HEK293 (cell line): ENCODE measurements around the gene PLA2G2E.

ENCODE experiments used
- GLIS1 ChIP-seq: fragments of 450-650 bp; formaldehyde crosslinking; IDR thresholded peaks from 2 replicates; pipeline ENCODE4 v1.5.1; 2016; ENCODE audit warnings: missing biosample characterization, missing genetic modification characterization
- HOXA7 ChIP-seq: sonication (generic); formaldehyde crosslinking; IDR thresholded peaks from 2 replicates; pipeline ENCODE4 v1.8.1; 2022; ENCODE audit warnings: missing genetic modification reagents, borderline replicate concordance
- KLF16 ChIP-seq: fragments of 450-650 bp; formaldehyde crosslinking; IDR thresholded peaks from 2 replicates; pipeline ENCODE4 v1.5.1; 2017; ENCODE audit warnings: missing biosample characterization, missing genetic modification characterization
- REPIN1 ChIP-seq: fragments of 450-650 bp; formaldehyde crosslinking; IDR thresholded peaks from 2 replicates; pipeline ENCODE4 v1.5.1; 2017; ENCODE audit warnings: missing biosample characterization, missing genetic modification characterization, low read depth
- ZNF175 ChIP-seq: fragments of 450-650 bp; formaldehyde crosslinking; IDR thresholded peaks from 2 replicates; pipeline ENCODE4 v1.5.1; 2016; ENCODE audit warnings: missing biosample characterization, missing genetic modification characterization
- ZNF274 ChIP-seq, 2 experiments: fragments of 200-500 bp in 1 of 2; fragments of 450-650 bp in 1 of 2; sonication (Bioruptor generic) in 1 of 2; formaldehyde crosslinking in 1 of 2; IDR thresholded peaks; 2 replicates each; pipeline versions ENCODE4 v1.5.1 to v1.6.1; 2014 to 2016; ENCODE audit warnings: borderline replicate concordance in 1 of 2, inconsistent platforms in 1 of 2, low read length in 1 of 2, missing biosample characterization in 1 of 2, missing genetic modification characterization in 1 of 2
- ZNF521 ChIP-seq: fragments of 450-650 bp; formaldehyde crosslinking; IDR thresholded peaks from 2 replicates; pipeline ENCODE4 v1.5.1; 2017; ENCODE audit warnings: missing biosample characterization, mild to moderate bottlenecking, missing genetic modification characterization
- ZNF549 ChIP-seq: fragments of 450-650 bp; IDR thresholded peaks from 2 replicates; pipeline ENCODE4 v1.5.1; 2018; ENCODE audit warnings: missing biosample characterization, missing genetic modification characterization, mild to moderate bottlenecking, inconsistent platforms, moderate library complexity
- ZNF585B ChIP-seq: fragments of 450-650 bp; formaldehyde crosslinking; IDR thresholded peaks from 2 replicates; pipeline ENCODE4 v1.5.1; 2016; ENCODE audit warnings: missing biosample characterization, missing genetic modification characterization
- TF ChIP-seq, protein P1 (sequence below): fragments of 450-650 bp; formaldehyde crosslinking; IDR thresholded peaks from 2 replicates; pipeline ENCODE4 v1.5.1; 2016; ENCODE audit warnings: missing biosample characterization, missing genetic modification characterization
- TF ChIP-seq, protein P2 (sequence below): fragments of 450-650 bp; formaldehyde crosslinking; conservative IDR thresholded peaks from 2 replicates; pipeline ENCODE4 v1.5.1; 2016; ENCODE audit warnings: low read depth, missing biosample characterization, missing genetic modification characterization

DNA sequence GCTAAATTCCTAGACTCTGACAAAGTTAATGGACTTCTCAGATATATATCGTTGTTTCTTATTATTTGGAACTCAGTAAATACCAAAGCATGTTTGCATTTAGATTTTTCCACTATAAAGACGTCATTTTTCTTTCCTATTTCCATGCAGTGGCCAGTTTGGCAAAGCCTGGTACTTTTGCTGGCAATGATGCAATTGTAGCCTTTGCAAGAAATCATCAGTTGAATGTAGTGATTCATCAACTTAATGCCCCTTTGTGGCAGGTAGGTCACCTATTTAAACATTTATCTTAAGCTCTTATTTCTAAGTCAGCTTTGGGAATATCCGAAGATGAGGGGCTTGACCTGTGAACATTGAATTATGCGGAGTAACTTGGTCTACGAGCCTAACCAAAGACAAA, 29.2 kb downstream of the PLA2G2E start:
- TF ChIP-seq ZNF521 (tag by site-specific recombination) (no peak), REPIN1 (tag by site-specific recombination) (no peak), ZNF175 (tag by site-specific recombination) (no peak), ZNF549 (no peak), GLIS1 (tag by site-specific recombination) (no peak), ZNF585B (no peak), ZNF274 (IDR thresholded peaks at IDR 0.05; ENCODE audit: low read length) (no peak), ZNF274 (tag by site-specific recombination; IDR thresholded peaks at IDR 0.05; ENCODE audit: borderline replicate concordance) (no peak), KLF16 (tag by site-specific recombination) (no peak), HOXA7 (no peak)
- TF ChIP-seq, protein P1, sequence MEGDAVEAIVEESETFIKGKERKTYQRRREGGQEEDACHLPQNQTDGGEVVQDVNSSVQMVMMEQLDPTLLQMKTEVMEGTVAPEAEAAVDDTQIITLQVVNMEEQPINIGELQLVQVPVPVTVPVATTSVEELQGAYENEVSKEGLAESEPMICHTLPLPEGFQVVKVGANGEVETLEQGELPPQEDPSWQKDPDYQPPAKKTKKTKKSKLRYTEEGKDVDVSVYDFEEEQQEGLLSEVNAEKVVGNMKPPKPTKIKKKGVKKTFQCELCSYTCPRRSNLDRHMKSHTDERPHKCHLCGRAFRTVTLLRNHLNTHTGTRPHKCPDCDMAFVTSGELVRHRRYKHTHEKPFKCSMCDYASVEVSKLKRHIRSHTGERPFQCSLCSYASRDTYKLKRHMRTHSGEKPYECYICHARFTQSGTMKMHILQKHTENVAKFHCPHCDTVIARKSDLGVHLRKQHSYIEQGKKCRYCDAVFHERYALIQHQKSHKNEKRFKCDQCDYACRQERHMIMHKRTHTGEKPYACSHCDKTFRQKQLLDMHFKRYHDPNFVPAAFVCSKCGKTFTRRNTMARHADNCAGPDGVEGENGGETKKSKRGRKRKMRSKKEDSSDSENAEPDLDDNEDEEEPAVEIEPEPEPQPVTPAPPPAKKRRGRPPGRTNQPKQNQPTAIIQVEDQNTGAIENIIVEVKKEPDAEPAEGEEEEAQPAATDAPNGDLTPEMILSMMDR (tag by site-specific recombination), result no peak
- TF ChIP-seq, protein P2, sequence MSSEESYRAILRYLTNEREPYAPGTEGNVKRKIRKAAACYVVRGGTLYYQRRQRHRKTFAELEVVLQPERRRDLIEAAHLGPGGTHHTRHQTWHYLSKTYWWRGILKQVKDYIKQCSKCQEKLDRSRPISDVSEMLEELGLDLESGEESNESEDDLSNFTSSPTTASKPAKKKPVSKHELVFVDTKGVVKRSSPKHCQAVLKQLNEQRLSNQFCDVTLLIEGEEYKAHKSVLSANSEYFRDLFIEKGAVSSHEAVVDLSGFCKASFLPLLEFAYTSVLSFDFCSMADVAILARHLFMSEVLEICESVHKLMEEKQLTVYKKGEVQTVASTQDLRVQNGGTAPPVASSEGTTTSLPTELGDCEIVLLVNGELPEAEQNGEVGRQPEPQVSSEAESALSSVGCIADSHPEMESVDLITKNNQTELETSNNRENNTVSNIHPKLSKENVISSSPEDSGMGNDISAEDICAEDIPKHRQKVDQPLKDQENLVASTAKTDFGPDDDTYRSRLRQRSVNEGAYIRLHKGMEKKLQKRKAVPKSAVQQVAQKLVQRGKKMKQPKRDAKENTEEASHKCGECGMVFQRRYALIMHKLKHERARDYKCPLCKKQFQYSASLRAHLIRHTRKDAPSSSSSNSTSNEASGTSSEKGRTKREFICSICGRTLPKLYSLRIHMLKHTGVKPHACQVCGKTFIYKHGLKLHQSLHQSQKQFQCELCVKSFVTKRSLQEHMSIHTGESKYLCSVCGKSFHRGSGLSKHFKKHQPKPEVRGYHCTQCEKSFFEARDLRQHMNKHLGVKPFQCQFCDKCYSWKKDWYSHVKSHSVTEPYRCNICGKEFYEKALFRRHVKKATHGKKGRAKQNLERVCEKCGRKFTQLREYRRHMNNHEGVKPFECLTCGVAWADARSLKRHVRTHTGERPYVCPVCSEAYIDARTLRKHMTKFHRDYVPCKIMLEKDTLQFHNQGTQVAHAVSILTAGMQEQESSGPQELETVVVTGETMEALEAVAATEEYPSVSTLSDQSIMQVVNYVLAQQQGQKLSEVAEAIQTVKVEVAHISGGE (tag by site-specific recombination), result no peak
